Measurements from ENCODE around the gene ST8SIA6. TPM values are rescaled to one million over a fixed set of nuclear protein-coding genes. Genes with fewer than 3 reads are reported as not detected.

Gene ST8SIA6
- total and polyA plus RNA-seq, 10 of the 15 experiments (the other 5 are each of a cell fraction or from before 2014, with no cell fraction given): 0.22 TPM; not detected in 9

DNA sequence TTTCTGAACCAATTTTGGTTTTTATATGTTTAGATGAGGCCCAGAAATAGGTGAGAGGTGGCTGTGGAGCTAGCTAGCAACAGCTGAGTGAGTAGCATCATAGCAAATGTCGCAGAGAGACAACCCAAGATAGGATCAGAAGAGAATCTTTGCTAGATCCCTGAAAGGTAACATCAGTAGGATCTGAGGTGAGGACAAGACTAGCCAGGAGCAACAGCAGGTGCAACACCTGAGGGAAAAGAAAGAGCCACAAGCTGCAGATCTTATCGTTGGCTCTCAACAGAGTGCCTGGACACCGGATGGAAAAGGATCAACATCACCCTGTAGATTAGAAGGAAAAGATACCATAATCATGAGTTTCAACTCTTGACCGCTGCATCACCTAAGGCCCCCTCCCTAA, 4.4 kb downstream of the ST8SIA6 start:
- WGBS (ENCODE audit: insufficient coverage, insufficient replicate concordance, low lambda C conversion rate, missing lambda C conversion rate): 27% methylated on average over 4 of the region's 4 CpGs
- no peak overlapping the region for H3K4me2 ChIP-seq (ENCODE audit: control insufficient read depth, insufficient read depth)
- ChIA-PET POLR2A (interaction anchor here (0.6 kb wide), 1 partner anchor 183 kb away, joined by 3 read pairs; no protein-coding TSS in a partner anchor), RAD21 (ENCODE audit: unreplicated experiment) (no interaction called here), CTCF (no interaction called here), SMC1A (ENCODE audit: uncharacterized antibody, unreplicated experiment) (interaction anchor here (1.6 kb wide), 1 partner anchor 168 kb away, joined by 4 read pairs; no protein-coding TSS in a partner anchor)
- DNase-seq (ENCODE audit: low read depth, low spot score): no peak
- H3K27ac ChIP-seq (ENCODE audit: control insufficient read depth, insufficient read depth): no peak overlapping the region
- no peaks in the 10 kb centered on the region for H3K79me2 ChIP-seq (ENCODE audit: control insufficient read depth, insufficient read depth, low read length)
- H3K4me1 ChIP-seq (ENCODE audit: control insufficient read depth, insufficient read depth, low read length): no peaks in the 10 kb centered on the region
- no peak overlapping the region for H3K9ac ChIP-seq (ENCODE audit: control insufficient read depth, insufficient read depth, low read length)
- H4K20me1 ChIP-seq (ENCODE audit: control insufficient read depth, insufficient read depth): no peaks in the 10 kb centered on the region
- no peak for ATAC-seq
- peaks cover 7% of the 10 kb centered on the region; the same call in 2 of the 3 replicates for H3K9me3 ChIP-seq (replicated peaks; ENCODE audit: control insufficient read depth, insufficient read depth, low read length)
- H3K4me3 ChIP-seq: no peak overlapping the region
- no peaks in the 10 kb centered on the region for H3K36me3 ChIP-seq (ENCODE audit: control insufficient read depth in 2 of 2, insufficient read depth in 2 of 2, low read length in 1 of 2)
- no peak overlapping the region for H2AFZ ChIP-seq (ENCODE audit: control insufficient read depth, low read depth, low read length)
- intact Hi-C loops (cut with micrococcal nuclease; ENCODE audit: unreplicated experiment) (no loop called here), in situ Hi-C loops (cut with MboI) (no loop called here)
- TF ChIP-seq, protein P1, sequence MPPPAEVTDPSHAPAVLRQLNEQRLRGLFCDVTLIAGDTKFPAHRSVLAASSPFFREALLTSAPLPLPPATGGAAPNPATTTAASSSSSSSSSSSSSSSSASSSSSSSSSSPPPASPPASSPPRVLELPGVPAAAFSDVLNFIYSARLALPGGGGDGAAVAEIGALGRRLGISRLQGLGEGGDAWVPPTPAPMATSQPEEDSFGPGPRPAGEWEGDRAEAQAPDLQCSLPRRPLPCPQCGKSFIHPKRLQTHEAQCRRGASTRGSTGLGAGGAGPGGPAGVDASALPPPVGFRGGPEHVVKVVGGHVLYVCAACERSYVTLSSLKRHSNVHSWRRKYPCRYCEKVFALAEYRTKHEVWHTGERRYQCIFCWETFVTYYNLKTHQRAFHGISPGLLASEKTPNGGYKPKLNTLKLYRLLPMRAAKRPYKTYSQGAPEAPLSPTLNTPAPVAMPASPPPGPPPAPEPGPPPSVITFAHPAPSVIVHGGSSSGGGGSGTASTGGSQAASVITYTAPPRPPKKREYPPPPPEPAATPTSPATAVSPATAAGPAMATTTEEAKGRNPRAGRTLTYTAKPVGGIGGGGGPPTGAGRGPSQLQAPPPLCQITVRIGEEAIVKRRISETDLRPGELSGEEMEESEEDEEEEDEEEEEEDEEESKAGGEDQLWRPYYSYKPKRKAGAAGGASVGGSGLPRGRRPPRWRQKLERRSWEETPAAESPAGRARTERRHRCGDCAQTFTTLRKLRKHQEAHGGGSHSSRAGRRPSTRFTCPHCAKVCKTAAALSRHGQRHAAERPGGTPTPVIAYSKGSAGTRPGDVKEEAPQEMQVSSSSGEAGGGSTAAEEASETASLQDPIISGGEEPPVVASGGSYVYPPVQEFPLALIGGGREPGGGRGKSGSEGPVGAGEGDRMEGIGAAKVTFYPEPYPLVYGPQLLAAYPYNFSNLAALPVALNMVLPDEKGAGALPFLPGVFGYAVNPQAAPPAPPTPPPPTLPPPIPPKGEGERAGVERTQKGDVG (CRISPR knock-in tag; IDR thresholded peaks at IDR 0.05): no peak
- TF ChIP-seq KAT2A (conservative IDR thresholded peaks at IDR 0.05; ENCODE audit: control insufficient read depth, low read depth, low read length) (no peak), TCF7 (IDR thresholded peaks at IDR 0.05; ENCODE audit: borderline replicate concordance) (no peak), NFYB (IDR thresholded peaks at IDR 0.05; ENCODE audit: insufficient read depth, low read depth, low read length) (no peak), RAD51 (IDR thresholded peaks at IDR 0.05) (no peak)
- TF ChIP-seq, protein P2, sequence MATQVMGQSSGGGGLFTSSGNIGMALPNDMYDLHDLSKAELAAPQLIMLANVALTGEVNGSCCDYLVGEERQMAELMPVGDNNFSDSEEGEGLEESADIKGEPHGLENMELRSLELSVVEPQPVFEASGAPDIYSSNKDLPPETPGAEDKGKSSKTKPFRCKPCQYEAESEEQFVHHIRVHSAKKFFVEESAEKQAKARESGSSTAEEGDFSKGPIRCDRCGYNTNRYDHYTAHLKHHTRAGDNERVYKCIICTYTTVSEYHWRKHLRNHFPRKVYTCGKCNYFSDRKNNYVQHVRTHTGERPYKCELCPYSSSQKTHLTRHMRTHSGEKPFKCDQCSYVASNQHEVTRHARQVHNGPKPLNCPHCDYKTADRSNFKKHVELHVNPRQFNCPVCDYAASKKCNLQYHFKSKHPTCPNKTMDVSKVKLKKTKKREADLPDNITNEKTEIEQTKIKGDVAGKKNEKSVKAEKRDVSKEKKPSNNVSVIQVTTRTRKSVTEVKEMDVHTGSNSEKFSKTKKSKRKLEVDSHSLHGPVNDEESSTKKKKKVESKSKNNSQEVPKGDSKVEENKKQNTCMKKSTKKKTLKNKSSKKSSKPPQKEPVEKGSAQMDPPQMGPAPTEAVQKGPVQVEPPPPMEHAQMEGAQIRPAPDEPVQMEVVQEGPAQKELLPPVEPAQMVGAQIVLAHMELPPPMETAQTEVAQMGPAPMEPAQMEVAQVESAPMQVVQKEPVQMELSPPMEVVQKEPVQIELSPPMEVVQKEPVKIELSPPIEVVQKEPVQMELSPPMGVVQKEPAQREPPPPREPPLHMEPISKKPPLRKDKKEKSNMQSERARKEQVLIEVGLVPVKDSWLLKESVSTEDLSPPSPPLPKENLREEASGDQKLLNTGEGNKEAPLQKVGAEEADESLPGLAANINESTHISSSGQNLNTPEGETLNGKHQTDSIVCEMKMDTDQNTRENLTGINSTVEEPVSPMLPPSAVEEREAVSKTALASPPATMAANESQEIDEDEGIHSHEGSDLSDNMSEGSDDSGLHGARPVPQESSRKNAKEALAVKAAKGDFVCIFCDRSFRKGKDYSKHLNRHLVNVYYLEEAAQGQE (IDR thresholded peaks at IDR 0.05; ENCODE audit: low read depth, low read length): no peak
- TF ChIP-seq, protein P3, sequence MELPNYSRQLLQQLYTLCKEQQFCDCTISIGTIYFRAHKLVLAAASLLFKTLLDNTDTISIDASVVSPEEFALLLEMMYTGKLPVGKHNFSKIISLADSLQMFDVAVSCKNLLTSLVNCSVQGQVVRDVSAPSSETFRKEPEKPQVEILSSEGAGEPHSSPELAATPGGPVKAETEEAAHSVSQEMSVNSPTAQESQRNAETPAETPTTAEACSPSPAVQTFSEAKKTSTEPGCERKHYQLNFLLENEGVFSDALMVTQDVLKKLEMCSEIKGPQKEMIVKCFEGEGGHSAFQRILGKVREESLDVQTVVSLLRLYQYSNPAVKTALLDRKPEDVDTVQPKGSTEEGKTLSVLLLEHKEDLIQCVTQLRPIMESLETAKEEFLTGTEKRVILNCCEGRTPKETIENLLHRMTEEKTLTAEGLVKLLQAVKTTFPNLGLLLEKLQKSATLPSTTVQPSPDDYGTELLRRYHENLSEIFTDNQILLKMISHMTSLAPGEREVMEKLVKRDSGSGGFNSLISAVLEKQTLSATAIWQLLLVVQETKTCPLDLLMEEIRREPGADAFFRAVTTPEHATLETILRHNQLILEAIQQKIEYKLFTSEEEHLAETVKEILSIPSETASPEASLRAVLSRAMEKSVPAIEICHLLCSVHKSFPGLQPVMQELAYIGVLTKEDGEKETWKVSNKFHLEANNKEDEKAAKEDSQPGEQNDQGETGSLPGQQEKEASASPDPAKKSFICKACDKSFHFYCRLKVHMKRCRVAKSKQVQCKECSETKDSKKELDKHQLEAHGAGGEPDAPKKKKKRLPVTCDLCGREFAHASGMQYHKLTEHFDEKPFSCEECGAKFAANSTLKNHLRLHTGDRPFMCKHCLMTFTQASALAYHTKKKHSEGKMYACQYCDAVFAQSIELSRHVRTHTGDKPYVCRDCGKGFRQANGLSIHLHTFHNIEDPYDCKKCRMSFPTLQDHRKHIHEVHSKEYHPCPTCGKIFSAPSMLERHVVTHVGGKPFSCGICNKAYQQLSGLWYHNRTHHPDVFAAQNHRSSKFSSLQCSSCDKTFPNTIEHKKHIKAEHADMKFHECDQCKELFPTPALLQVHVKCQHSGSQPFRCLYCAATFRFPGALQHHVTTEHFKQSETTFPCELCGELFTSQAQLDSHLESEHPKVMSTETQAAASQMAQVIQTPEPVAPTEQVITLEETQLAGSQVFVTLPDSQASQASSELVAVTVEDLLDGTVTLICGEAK (IDR thresholded peaks at IDR 0.05; ENCODE audit: borderline replicate concordance): no peak
- no TSS peak for BruUV-seq (replicated peaks)
- H3K27me3 ChIP-seq (replicated peaks in 1 of 2; ENCODE audit: control insufficient read depth in 2 of 2, insufficient read depth in 2 of 2, low read length in 1 of 2): peaks cover 7 to 8% of the 10 kb centered on the region in 2 experiments; a peak in 3 of 4 replicates
- no peak for FAIRE-seq

All from GM12878 (cell line).